Astrocyte (in vitro differentiated cells and primary cell): ENCODE measurements around the gene RBPJL.

Experiments used
- EZH2 ChIP-seq: IDR thresholded peaks from 2 replicates; pipeline ENCODE4 v1.6.1; 2012; ENCODE audit warnings: mild to moderate bottlenecking, low read length, inconsistent platforms; ENCODE audit not compliant: insufficient read depth
- TF ChIP-seq, protein P1 (sequence below): IDR thresholded peaks from 2 replicates; pipeline ENCODE4 v1.5.1; 2011; ENCODE audit warnings: low read depth, mild to moderate bottlenecking, inconsistent platforms, low read length, moderate library complexity; ENCODE audit not compliant: insufficient read depth

DNA sequence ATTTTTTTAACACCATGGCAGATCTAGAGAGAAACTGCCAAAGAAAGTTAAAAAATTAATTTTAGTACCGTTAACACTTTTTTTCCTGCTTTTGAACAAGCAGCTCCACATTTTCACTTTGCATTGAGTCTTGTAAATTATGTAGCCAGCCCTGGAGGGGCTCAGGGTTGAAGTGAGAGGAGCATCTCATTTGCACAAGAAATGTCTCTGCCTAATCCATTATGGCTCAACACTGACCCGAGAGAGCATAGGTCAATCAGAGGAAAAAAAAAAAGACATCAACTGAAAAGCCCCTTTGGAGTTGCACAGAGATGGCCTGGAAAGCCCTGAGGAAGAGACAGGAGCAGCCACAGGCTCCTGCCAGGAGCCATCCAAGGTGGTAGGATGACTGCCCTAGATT is 48.0 kb upstream of the RBPJL start:
- TF ChIP-seq, protein P1, sequence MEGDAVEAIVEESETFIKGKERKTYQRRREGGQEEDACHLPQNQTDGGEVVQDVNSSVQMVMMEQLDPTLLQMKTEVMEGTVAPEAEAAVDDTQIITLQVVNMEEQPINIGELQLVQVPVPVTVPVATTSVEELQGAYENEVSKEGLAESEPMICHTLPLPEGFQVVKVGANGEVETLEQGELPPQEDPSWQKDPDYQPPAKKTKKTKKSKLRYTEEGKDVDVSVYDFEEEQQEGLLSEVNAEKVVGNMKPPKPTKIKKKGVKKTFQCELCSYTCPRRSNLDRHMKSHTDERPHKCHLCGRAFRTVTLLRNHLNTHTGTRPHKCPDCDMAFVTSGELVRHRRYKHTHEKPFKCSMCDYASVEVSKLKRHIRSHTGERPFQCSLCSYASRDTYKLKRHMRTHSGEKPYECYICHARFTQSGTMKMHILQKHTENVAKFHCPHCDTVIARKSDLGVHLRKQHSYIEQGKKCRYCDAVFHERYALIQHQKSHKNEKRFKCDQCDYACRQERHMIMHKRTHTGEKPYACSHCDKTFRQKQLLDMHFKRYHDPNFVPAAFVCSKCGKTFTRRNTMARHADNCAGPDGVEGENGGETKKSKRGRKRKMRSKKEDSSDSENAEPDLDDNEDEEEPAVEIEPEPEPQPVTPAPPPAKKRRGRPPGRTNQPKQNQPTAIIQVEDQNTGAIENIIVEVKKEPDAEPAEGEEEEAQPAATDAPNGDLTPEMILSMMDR: no peak
- no peak for TF ChIP-seq EZH2
